ENCODE results near the gene MYH10.
"Not testable (repeated sequence)": the region's sequence is repeated elsewhere in the genome, so short reads cannot be mapped to it uniquely, and the experiment has no call there.

The MYH10 gene

DNA sequence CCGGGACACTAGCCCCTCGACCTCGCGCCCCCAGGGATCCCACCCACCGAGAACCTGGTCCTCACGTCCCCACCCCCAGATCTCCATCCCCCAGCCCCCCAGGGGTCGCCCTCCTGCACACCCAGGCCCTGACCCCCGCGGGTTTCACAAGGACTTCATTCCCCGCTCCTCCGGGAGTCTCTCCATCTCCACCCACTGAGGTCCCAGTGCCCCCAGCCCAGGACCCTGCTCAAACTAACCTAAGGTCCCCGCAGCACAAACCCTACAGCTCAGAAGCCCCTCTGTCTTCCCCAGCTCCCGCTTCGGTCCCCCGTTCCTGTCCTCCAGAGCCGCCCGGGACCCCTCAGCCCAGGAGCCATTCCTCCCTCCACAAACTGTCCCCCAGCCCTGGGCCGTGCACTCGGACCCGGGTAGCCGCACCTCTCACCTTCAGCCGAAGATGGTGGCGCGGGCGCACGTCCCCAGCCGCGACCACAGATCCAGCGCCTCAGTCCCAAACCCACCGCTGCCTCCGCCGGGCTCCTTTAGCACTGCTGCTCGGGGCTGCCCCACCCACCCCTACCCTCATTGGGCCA lies at the start of gene MYH10:
TSS of gene MYH10 (minus strand) at position 499 of the 575 bp plus-strand sequence. CDS start 7,479 bp downstream, outside the sequence.
- no peak for DNase-seq

- no peak for DNase-seq
These were observed 48.6 kb upstream of the MYH10 start for GRCh38 chr17:8679126-8679525.

- DNase-seq, result no peak
These were observed 44.8 kb upstream of the MYH10 start for GRCh38 chr17:8675306-8675705.

DNA sequence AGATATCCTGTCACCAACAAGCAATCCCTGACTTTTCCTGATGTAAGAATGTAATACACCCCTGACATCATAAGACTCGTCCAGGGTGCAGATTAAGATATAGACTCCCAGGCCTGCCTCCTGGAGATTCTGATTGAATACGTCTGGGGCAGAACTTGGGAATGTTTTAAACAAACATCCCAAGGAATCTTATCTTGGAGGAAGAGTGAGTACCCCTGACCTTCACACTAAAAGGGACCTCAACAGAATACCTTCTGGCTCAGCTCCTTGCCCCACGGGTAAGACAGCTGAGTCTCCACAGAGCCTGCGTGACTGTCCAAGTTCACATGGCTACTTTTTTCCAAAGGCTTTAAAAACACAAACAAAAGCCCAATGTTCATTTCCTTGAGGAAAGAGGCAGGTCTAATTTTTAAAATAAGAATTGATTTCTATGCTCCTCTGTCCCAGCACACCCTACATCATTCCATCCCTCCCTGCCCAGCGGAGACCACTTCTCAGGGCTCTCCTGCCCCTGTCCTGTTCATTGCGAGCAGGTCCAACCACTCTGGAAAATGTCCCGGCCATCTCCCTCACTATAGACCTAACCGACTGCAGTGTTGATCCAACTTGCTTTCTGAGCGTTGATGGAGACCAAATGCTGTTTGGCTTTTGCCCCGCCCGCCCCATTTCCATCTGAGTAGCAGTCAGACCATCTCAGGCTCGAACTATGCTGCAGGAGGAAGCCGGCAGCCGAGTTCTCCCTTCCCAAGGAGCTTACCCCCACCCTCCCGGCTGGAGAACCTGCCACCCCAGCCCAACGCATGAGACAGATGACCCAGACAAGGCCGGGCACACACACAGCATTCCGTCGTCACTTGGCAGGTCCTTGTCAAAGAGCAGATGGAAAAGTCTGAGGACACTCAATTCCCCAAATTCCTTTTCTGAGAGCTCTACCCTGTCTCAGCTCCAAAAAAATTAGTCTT lies 44.1 kb upstream of the MYH10 start:
- no peak for DNase-seq

GRCh38 chr17:8673612-8674011 lies 43.1 kb upstream of the MYH10 start:
- no peak for DNase-seq

GRCh38 chr17:8672326-8672725 lies 41.8 kb upstream of the MYH10 start:
- no peak for DNase-seq

DNA sequence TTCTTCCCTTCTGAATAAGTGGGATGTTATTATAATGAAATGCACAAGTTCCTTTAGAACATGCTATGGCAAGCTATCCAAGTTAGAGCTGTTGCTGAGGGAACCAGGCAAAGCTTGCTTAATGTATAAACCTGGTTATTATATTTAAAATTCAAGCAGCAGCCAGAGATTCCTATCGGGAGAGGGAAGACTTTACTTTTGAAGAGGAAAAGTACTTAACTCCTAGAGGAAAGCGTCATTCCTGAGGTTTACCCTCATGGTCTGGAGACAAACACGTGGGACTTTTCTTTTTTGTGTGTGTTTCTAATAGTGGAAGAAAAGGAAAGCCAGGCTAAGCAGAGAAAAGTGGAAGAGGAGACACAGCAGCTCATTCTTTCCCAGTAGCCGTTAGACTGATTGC lies 39.9 kb upstream of the MYH10 start:
- DNase-seq, result no peak

DNA sequence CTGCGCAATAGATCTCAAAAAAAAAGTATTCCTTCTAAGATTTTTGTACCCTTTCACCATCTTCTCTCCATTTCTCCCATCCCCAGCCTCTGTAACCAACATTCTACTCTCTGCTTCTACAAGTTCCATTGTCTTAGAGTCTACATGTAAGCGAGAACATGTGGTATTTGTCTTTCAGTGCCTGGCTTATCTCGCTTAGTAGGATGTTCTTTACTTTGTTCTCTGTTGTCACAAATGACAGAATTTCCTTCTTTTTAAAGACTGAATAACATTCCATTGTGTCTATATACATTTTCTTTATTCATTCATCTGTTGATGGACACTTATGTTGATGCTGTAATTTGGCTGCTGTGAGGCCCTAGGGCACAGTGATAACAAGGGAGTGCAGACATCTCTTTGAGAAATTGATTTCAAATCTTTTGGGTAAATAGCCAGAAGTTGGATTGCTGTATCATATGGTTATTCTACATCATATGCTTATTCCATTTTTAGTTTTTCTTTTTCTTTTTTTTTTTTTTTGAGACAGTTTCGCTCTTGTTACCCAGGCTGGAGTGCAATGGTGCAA lies 37.7 kb upstream of the MYH10 start:
- no peak for DNase-seq

GRCh38 chr17:8667421-8667820 lies 36.9 kb upstream of the MYH10 start:
- DNase-seq, result no peak

- DNase-seq, result no peak
These were observed 35.2 kb upstream of the MYH10 start for GRCh38 chr17:8665684-8666083.

DNA sequence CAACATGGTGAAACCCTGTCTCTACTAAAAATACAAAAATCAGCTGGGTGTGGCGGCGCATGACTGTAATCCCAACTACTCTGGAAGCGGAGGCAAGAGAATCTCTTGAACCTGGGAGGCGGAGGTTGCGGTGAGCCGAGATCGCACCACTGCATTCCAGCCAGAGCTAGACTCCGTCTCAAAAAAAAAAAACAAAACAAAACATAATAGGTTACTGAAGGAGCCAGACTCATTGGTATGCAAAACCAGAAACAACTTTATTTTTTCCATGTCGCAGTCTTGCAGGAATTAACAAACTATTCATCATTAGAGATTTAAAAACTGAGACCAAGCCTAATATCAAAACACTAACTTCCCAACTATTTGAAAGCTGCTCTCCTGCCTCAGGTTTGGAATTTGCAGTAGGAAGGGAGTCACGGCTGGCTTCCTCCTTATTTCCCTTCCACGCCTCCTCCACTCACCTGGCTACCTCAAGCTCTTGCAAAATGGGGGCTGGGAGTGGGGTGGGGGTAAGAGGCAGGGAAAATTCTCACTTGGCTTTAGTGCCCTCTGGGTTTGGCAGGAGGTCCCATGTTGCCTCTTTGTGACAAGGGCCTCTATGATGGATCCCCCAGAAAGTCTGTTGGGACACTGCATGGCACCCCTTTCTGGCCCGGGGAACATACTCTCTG lies 34.1 kb upstream of the MYH10 start:
- no peak for DNase-seq

DNA sequence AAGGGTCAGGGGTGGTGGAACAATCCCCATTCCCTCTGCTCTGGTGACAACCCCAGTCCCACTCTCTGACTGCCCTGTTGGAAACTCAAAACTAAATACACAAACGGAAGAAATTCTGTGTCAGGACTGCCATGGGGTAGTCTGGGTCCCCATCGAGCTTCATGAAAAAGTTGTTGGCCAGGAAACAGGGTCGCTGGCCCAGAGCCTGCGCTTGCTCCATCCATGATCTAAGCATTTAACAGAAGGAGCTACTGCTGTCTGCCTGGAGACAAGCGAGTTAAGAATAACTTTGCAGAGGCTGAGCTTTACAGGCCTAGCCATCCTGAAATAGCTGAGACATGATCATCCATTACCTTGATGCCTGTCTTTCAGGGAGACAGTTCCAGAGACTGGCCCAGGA lies 32.4 kb upstream of the MYH10 start:
- DNase-seq, result no peak

- no peak for DNase-seq
These were observed 31.7 kb upstream of the MYH10 start for GRCh38 chr17:8662076-8662831.

- not testable (repeated sequence) for DNase-seq
These were observed 30.2 kb upstream of the MYH10 start for GRCh38 chr17:8660709-8661108.

DNA sequence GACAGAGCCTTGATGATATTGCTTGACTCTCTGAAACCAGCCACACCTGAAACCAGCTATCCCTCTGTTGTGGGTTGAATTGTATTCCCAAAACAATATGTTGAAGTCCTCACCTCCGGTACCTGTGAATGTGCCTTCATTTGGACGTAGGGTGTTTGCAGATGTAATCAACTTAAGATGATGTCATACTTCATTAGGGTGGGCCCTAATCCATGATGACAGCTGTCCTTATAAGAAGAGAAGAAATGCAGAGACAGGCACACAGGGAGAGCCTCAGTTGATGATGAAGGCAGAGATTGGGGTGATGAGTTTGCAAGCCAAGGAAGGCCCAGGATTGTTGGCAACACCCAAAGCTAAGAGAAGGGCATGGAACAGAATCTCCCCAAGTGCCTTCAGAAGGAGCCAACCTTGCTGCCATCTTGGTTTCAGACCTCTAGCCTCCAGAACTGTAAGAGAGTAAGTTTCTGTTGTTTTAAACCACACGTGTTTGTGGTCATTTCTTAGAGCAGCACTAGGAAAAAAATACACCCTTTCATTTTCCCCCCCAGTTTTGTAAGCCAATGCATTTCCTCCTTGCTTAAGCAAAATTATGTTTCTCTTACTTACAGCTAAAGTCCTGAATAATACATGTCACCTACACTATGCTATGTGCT lies 29.4 kb upstream of the MYH10 start:
- DNase-seq, result no peak

DNA sequence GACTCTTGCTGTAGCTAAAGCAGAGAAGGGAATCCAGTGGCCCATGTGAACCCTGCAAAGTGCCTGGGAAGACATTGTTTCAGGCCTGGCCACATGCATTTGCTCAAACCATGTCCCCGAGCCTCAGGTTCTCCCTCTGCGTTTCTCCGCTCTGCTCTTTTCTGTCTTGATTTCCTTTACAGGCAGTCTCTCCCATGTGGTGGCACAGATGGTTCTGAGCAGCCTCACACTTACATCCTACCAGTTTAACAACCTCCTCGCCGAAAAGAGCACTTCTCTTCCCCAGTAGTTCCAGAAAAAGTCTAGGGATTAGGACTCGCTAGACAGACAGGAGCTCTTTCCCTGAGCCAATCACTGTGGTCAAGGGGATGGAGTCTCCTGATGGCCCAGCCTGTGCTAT lies 28.3 kb upstream of the MYH10 start:
- DNase-seq, result no peak

DNA sequence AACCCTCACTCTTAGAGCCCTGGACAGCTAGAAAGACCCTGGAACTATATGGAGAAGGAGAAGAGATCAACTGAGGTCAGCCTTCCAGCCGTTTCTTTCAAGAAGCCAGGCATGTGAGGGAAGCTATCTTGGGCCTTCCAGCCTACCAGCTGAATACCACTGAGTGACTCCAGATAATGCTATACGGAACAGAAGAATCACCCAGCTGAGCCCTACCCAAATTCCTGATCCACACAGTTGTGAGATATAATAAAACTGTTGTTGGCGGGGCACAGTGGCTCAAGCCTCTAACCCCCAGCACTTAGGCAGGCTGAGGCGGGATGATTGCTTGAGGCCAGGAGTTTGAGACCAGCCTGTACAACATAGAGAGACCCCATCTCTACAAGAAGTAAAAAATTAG lies 26.2 kb upstream of the MYH10 start:
- no peak for DNase-seq

DNA sequence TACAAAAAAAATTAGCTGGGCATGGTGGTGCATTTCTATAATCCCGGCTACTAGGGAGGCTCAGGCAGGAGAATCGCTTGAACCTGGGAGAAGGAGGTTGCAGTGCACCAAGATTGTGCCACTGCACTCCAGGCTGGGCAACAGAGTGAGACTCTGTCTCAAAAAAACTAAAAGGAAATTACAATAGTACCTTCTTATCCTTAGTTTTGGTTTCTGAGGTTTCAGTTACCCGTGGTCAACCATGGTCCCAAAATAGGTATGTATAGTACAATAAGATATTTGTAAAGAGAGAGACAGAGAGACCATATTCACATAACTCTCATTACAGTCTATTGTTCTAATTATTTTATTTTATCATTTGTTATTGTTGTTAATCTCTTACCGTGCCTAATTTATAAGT lies 24.3 kb upstream of the MYH10 start:
- DNase-seq, result no peak

DNA sequence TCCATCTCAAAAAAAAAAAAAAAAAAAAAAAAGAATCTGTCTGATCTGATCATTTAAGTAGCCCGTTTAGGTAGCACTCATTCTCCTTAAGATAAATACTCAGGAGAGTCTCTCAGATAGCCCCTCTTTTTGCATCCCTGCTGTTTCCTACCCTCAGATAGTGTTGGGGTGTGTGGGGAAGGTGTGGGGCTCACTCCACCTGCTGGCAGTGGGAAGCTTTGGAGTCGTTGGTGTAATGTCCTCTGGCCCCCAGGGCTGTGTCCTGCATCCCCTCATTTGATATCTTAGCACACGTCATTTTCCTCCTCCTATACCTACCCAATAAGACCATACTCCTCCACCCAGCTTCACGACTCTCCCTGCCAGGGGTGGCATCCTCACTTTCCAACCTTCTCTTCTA lies 20.5 kb upstream of the MYH10 start:
- no peak for DNase-seq

DNA sequence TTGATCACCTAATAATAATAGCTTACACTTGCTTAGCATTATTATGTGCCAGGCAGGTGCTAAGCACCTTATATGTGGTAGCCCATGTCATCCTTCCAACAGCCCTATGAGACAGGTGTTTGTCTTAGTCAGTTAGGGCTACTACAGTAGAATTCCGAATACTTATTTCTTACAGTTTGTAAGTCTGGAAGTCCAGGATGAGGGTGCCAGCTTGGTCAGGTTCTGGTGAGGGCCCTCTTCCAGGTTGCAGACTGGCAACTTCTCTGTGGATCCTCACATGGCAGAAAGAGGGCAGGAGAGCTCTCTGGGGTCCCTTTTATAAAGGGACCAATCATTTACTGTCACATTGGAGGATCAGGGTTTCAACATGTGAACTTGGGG lies 19.6 kb upstream of the MYH10 start:
- no peak for DNase-seq

DNA sequence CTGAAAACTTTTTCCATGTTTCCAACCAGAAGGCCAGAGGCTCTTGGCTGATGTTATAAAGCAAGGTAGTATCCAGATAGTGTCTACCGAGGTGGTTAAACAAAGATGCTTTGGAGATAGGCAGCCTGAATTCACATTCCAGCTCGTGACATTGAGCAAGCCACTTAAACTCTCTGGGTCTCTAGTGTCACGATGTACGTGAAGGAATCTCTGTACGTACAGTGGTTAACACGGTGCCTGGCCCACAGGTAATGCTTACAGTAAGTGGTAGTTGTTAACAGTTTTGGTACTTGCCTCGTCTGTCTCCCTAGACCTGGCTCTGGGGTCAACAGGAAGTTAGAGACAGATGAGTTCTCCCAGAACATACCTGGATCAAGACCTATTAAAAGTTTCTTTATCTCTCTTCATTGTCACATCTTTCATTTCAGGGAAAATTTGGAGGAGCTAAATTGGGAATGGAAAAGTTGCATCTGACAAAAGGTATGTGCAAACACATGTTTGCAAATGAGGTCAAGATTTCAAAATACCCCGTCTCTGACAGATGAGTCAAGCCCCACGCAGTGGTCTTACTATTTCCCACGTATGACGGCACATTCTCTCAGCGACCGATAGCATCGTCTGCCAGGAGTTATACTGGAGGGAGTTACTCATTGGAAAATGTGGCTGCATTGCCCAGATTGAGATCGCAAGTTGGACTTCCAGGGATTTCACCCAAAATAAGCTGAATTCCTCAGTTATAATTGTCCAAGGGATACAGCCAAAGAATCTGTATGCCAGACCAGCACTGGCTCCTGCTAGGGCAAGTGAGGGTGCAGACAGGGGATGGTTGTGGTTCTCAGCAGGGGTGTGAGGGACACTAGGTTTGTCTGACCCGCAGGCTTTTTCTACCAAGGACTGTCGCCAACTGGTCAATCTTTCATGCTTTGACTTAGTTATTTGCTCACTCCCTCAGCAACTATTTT lies 18.9 kb upstream of the MYH10 start:
- DNase-seq, result no peak

Data from NCI-H345 (cell line).